Vagina (tissue), 2 donors: Measurements from ENCODE around the gene EIF2S3.

Experiments used
- CTCF ChIP-seq, 3 experiments: fragments of 450-650 bp in 2 of 3; fragments of 200-600 bp in 1 of 3; sonication (generic) in 1 of 3; IDR thresholded peaks; one replicate each; pipeline ENCODE4 v1.5.1; 2017 to 2019; ENCODE audit warnings: antibody characterized with exemption in 3 of 3, mild to moderate bottlenecking in 2 of 3, moderate library complexity in 2 of 3
- POLR2A ChIP-seq, 2 donors: fragments of 450-650 bp; IDR thresholded peaks; one replicate each; pipeline ENCODE4 v1.6.1; 2017; ENCODE audit warnings: antibody characterized with exemption in 2 of 2, mild to moderate bottlenecking in 2 of 2, moderate library complexity in 2 of 2
- POLR2AphosphoS5 ChIP-seq, 2 donors: sonication (generic); formaldehyde crosslinking; IDR thresholded peaks; one replicate each; pipeline ENCODE4 v1.9.0; 2017; ENCODE audit warnings: antibody characterized with exemption in 2 of 2, mild to moderate bottlenecking in 2 of 2, low read depth in 1 of 2; ENCODE audit not compliant: insufficient read depth in 1 of 2

DNA sequence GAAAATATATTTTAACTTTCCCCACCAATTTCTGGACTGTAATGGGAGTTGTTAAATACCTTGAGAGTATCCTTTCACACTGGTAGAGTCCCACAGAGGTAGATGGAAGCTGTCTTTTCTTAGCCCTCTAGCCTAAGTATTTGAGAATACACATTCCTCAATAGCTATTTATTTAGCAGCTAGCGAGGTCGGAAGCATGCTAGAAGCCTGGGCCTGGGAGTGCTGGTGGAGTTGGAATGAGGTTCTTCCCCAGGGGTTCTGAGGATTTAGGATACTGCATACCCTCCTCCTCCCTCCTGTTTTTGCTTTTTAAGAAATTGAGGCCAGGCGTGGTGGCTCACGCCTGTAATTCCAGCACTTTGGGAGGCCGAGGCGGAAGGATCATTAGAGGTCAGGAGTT is 26.8 kb upstream of the EIF2S3 start:
- no peak for TF ChIP-seq POLR2AphosphoS5 (IDR thresholded peaks at IDR 0.05; ENCODE audit: insufficient read depth in 1 of 2, low read depth in 1 of 2)
- TF ChIP-seq CTCF (IDR thresholded peaks at IDR 0.05): no peak
- no peak for TF ChIP-seq POLR2A (IDR thresholded peaks at IDR 0.05)
